Activated CD4-positive, alpha-beta T cell treated with anti-CD3 and anti-CD28 coated beads, Interleukin-2, amount 50 U/mL, for 16 hours (primary cell): ENCODE results near the gene HAUS2.

Source experiments
- DNase-seq: peaks from one replicate; pipeline ENCODE4 v3.0.0-alpha.2; 2020

The HAUS2 gene

DNA sequence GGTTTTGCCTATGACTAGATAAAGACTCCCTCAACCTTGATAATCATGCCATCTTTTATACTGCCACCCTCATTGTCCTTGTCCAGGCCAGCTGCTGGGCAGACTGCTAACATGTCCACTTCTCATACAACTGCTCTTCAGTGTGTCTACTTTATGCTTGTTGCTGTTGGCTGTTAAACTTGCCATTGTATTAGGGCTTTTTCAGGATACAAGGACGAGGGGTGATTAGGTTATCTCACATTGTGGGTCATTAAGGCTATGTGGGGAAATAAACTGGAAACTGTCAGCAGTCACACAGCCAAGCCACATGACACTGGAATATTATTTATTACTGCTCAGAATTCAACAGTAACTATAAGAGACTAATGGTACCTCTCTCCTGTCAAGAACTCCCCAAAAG, 62.9 kb downstream of the HAUS2 start:
- no peak for DNase-seq

DNA sequence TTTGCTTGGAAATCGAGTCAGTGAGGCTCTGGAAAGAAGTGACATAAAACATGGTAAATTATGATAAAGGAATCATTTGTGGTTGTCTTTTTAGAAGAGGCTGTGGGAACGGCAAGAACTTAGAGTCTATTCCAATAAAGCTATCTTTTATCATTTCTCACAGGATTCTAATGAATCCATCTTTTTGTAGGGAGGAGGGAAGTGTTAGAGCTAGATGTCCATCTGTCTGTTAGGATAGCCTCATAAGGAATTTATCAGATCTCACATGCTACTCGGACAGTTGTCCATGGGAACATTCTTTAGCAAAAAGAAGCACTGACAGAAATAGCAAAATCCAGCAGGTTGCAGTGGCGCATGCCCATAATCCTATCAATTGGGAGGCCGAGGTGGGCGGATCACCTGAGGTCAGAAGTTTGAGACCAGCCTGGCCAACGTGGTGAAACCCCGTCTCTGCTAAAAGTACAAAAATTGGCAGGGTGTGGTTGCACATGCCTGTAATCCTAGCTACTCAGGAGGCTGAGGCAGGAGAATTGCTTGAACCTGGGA, 63.8 kb downstream of the HAUS2 start:
- no peak for DNase-seq

DNA sequence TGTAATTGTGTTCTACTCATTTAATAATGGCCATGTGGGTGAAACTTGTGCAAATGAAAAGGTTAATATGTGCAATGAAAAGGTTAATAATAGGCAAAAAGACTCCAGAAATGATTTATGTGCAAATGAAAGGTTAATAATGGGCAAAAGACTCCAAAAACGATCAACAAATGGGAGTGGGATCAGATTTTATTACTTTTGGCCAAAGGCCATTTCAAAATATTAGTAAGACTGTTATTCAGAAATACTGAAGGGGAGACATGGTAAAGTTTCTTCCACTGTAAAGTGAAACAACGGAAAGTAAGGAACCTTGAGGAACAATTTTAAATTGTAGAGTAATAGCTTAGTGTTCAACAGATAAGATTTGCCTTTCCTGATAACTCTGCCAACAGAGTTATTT, 67.5 kb downstream of the HAUS2 start:
- DNase-seq = no peak
